Smooth muscle cell of bladder (primary cell): ENCODE measurements around the gene DUX4. TPM values are rescaled to one million over a fixed set of nuclear protein-coding genes. Genes with fewer than 3 reads are reported as not detected.

Experiments used
- total RNA-seq: library from RNA; depleted of rRNA; stranded (reverse); fragments of >200 nt; gene quantifications from 2 replicates; pipeline ENCODE4 v1.2.3, GENCODE V29; 2014

DUX4 gene
- not detected in 2 replicates for total RNA-seq

DNA sequence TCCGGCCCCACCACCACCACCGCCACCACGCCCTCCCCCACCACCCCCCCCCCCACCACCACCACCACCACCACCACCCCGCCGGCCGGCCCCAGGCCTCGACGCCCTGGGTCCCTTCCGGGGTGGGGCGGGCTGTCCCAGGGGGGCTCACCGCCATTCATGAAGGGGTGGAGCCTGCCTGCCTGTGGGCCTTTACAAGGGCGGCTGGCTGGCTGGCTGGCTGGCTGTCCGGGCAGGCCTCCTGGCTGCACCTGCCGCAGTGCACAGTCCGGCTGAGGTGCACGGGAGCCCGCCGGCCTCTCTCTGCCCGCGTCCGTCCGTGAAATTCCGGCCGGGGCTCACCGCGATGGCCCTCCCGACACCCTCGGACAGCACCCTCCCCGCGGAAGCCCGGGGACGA is at the start of gene DUX4:
DUX4 (plus strand) TSS at position 347 of the 400 bp plus-strand sequence; CDS start at position 347, 0 bp downstream.

Other genes with a start within 250 kb of the DUX4 start
- gene FRG1, start 232.9 kb upstream of the DUX4 start, total RNA-seq, result 21.5 and 22.8 TPM in 2 replicates
- not detected in 2 replicates for gene FRG2, start 146.5 kb upstream of the DUX4 start, total RNA-seq
- not detected in 2 replicates for gene DBET, start 109.3 kb upstream of the DUX4 start, total RNA-seq